PC-9 (cell line): ENCODE data around the gene SESN3. TPM values are rescaled to one million over a fixed set of nuclear protein-coding genes. Genes with fewer than 3 reads are reported as not detected.

Source experiments
- BruUV-seq: library from RNA; stranded (reverse); fragments of 400-500 nt; replicated peaks from 2 replicates; lab custom pipeline; 2021; lab: Mats Ljungman, UMichigan
- CTCF ChIA-PET: fragments of 300-600 bp; sonication (Branson Sonifier 250); formaldehyde crosslinking; loops from one replicate; lab custom pipeline; 2022; ENCODE audit warnings: antibody characterized with exemption; lab: Charles Lee
- POLR2A ChIA-PET: fragments of 300-600 bp; sonication (Branson Sonifier 250); formaldehyde crosslinking; loops from one replicate; lab custom pipeline; 2022; ENCODE audit warnings: antibody characterized with exemption; ENCODE audit not compliant: unreplicated experiment; lab: Charles Lee
- DNase-seq, 2 experiments: peaks; one replicate each; pipeline versions ENCODE4 v3.0.0 to v3.0.0-alpha.2; 2015 to 2022; ENCODE audit warnings: mixed read lengths in 1 of 2
- H2AFZ ChIP-seq: fragments of 200-600 bp; sonication (generic); 2 replicates; pipeline ENCODE4 v1.8.1; 2017; ENCODE audit warnings: antibody characterized with exemption
- H3F3A ChIP-seq: fragments of 200-600 bp; sonication (generic); 2 replicates; pipeline ENCODE4 v1.8.1; 2017; ENCODE audit warnings: antibody characterized with exemption, mild to moderate bottlenecking, low read depth; ENCODE audit not compliant: insufficient read depth
- H3K27ac ChIP-seq: fragments of 200-600 bp; sonication (generic); 2 replicates; pipeline ENCODE4 v1.6.1; 2016; ENCODE audit warnings: mixed run types
- H3K27me3 ChIP-seq: fragments of 200-600 bp; sonication (generic); 2 replicates; pipeline ENCODE4 v1.6.1; 2016; ENCODE audit warnings: low read depth, mixed run types; ENCODE audit not compliant: insufficient read depth
- H3K36me3 ChIP-seq: fragments of 200-600 bp; sonication (generic); 2 replicates; pipeline ENCODE4 v1.6.1; 2016; ENCODE audit warnings: low read depth, mixed run types
- H3K4me1 ChIP-seq: fragments of 200-600 bp; sonication (generic); replicated peaks from 2 replicates; pipeline ENCODE4 v1.6.1; 2016; ENCODE audit warnings: mixed run types; ENCODE audit not compliant: insufficient read depth
- H3K4me2 ChIP-seq: fragments of 200-600 bp; sonication (generic); 2 replicates; pipeline ENCODE4 v1.6.1; 2017; ENCODE audit warnings: mixed run types
- H3K4me3 ChIP-seq: fragments of 200-600 bp; sonication (generic); 2 replicates; pipeline ENCODE4 v1.6.1; 2016; ENCODE audit warnings: mixed run types
- H3K79me2 ChIP-seq: fragments of 200-600 bp; sonication (generic); 2 replicates; pipeline ENCODE4 v1.6.1; 2017; ENCODE audit warnings: low read depth, mixed run types
- H3K9me2 ChIP-seq: fragments of 200-600 bp; sonication (generic); 2 replicates; pipeline ENCODE4 v1.8.1; 2017; ENCODE audit warnings: mild to moderate bottlenecking; ENCODE audit not compliant: insufficient read depth
- H3K9me3 ChIP-seq: fragments of 200-600 bp; sonication (generic); 2 replicates; pipeline ENCODE4 v1.8.1; 2016; ENCODE audit warnings: low read depth; ENCODE audit not compliant: insufficient read depth
- H4K20me1 ChIP-seq: fragments of 200-600 bp; sonication (generic); 2 replicates; pipeline ENCODE4 v1.8.1; 2017; ENCODE audit not compliant: insufficient read depth
- EZH2 ChIP-seq: fragments of 200-600 bp; sonication (generic); IDR thresholded peaks from 2 replicates; pipeline ENCODE4 v1.8.0; 2017; ENCODE audit warnings: antibody characterized with exemption, low read depth
- intact Hi-C: fragments of 100-400 bp; cut with micrococcal nuclease; formaldehyde crosslinking; loops from one replicate; pipeline ENCODE4 v1.10.0; 2022; ENCODE audit not compliant: unreplicated experiment
- total RNA-seq: library from RNA; stranded (reverse); gene quantifications from 2 replicates; pipeline ENCODE4 v1.2.3, GENCODE V29; 2021
- TF ChIP-seq, protein P1 (sequence below): fragments of 200-600 bp; sonication (generic); conservative IDR thresholded peaks from 2 replicates; pipeline ENCODE4 v1.6.1; 2017; ENCODE audit warnings: mixed run types, antibody characterized with exemption, mild to moderate bottlenecking, moderate library complexity

The SESN3 gene
- total RNA-seq, 1 experiment from 2014 or later = 0.85 TPM

DNA sequence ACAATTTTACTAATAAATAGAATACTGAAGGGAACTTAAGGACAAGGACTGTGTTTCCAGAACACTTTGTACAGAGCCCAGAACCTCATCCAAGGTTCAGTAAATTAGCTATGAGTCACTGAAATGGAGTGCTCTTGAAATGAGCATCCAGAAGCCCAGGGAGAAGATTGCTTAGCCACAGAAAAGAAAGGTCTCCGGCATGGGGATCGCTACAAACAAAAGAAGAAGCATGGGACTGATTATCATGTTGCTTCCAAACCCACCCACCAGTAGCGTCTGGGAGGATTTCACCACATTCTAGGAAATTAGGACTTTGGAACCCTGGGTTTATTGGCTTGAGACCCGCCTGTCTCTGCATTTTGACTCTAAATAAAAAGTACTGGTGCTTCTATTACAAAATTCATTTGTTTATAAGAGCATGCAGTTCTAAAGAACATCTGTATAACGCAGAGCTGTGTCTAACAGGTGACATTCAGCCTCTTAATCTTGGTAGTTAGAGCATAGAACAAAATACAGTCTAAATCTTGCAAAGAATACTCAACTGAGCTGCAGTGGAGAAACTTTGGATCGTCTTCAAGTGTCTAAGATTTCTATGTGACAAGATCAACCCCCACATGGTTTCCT, 35.9 kb upstream of the SESN3 start:
- peaks cover 6% of the 10 kb centered on the region; the same call in 1 of the 2 replicates for H3K27me3 ChIP-seq
- H3K4me2 ChIP-seq = no peak overlapping the region
- H3K79me2 ChIP-seq = no peaks in the 10 kb centered on the region
- no peak overlapping the region for H2AFZ ChIP-seq
- no peaks in the 10 kb centered on the region for H3K9me2 ChIP-seq
- no peak overlapping the region for H3K4me3 ChIP-seq
- H3K4me1 ChIP-seq = no peaks in the 10 kb centered on the region
- no peak for DNase-seq
- H4K20me1 ChIP-seq = no peaks in the 10 kb centered on the region
- ChIA-PET CTCF (no interaction called here), POLR2A (no interaction called here)
- no peaks in the 10 kb centered on the region for H3K36me3 ChIP-seq
- no peak for TF ChIP-seq EZH2
- TF ChIP-seq, protein P1, sequence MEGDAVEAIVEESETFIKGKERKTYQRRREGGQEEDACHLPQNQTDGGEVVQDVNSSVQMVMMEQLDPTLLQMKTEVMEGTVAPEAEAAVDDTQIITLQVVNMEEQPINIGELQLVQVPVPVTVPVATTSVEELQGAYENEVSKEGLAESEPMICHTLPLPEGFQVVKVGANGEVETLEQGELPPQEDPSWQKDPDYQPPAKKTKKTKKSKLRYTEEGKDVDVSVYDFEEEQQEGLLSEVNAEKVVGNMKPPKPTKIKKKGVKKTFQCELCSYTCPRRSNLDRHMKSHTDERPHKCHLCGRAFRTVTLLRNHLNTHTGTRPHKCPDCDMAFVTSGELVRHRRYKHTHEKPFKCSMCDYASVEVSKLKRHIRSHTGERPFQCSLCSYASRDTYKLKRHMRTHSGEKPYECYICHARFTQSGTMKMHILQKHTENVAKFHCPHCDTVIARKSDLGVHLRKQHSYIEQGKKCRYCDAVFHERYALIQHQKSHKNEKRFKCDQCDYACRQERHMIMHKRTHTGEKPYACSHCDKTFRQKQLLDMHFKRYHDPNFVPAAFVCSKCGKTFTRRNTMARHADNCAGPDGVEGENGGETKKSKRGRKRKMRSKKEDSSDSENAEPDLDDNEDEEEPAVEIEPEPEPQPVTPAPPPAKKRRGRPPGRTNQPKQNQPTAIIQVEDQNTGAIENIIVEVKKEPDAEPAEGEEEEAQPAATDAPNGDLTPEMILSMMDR = no peak
- intact Hi-C loops = no loop called here
- no peaks in the 10 kb centered on the region for H3K9me3 ChIP-seq
- no peak overlapping the region for H3K27ac ChIP-seq
- BruUV-seq = no TSS peak
- no peaks in the 10 kb centered on the region for H3F3A ChIP-seq

DNA sequence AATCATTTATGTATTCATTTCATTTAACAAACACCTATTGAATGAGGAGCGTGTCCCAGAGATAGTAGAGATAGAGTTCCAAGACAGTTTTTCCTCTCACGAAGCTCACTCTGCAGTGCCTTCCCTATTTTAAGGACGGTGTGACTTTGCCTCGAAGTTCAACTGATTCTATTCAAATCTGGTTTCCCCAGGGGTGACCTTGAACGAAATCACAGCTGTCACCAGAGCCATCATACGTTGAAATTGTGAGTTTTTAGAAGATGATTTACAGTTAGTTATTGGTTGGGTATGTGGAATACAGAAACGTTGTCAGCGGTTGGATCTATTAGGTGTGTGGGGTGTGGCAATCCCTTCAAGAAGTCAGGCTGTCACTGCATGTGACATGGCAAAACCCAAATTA, 33.9 kb upstream of the SESN3 start:
- POLR2A ChIA-PET = no interaction called here
- BruUV-seq = no TSS peak
- Histone ChIP-seq H4K20me1 (no peaks in the 10 kb centered on the region), H3K36me3 (no peaks in the 10 kb centered on the region), H3K79me2 (no peaks in the 10 kb centered on the region), H3K4me1 (no peaks in the 10 kb centered on the region), H3K27me3 (peaks cover 6% of the 10 kb centered on the region; the same call in 1 of the 2 replicates), H2AFZ (no peak overlapping the region), H3K4me2 (no peak overlapping the region), H3K9me2 (no peaks in the 10 kb centered on the region), H3K4me3 (no peak overlapping the region), H3F3A (no peaks in the 10 kb centered on the region), H3K9me3 (no peaks in the 10 kb centered on the region), H3K27ac (no peak overlapping the region)
- CTCF ChIA-PET = no interaction called here
- intact Hi-C loops = no loop called here
- DNase-seq = no peak
- no peak for TF ChIP-seq EZH2
- TF ChIP-seq, protein P1 = no peak

DNA sequence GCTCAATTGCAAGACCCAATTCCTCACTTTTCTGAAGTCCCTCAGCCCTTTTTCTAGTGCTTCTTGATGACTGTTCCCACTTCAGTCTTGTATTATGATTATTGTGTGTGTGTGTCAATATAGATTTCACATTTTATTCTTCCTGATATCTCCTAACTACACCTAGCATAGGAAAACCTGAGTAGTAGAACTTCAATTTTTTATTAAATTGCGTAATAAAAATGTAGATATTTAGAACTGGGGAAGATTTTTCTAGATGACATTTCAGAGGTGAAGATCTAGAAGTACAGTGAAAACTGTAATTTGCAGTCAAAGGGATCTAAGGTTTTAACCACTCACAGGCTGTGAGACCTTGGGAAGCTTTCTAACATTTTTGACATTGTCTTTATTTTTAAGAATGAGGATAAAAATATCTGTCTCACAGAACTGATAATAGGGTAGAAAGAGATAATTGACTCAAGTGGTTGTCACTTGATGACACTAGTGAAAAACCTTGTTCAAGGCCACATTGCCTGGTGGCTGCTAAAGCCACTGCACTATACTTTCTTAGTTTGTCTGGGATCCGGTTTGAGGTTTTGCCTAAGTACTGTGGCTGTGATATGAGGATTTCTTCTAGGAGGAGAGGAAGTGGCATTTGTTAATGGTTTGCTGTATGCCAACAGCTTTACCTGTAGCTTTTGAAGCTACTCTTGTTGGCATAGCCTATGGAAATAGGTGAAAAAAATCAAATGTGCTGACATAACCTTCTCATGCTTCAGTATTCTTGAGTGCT, 32.2 kb upstream of the SESN3 start:
- intact Hi-C loops = no loop called here
- ChIA-PET POLR2A (no interaction called here), CTCF (no interaction called here)
- Histone ChIP-seq H3K9me2 (no peaks in the 10 kb centered on the region), H3K4me2 (no peak overlapping the region), H3K27me3 (peaks cover 6% of the 10 kb centered on the region; the same call in 1 of the 2 replicates), H3K36me3 (no peaks in the 10 kb centered on the region), H3K9me3 (no peaks in the 10 kb centered on the region), H3K79me2 (no peaks in the 10 kb centered on the region), H3K4me3 (no peak overlapping the region), H3K4me1 (no peaks in the 10 kb centered on the region), H3F3A (no peaks in the 10 kb centered on the region), H2AFZ (no peak overlapping the region), H3K27ac (no peak overlapping the region), H4K20me1 (no peaks in the 10 kb centered on the region)
- DNase-seq = no peak
- TF ChIP-seq EZH2 = no peak
- TF ChIP-seq, protein P1 = no peak
- no TSS peak for BruUV-seq
